ENCODE data around the gene HNRNPA2B1. TPM values are rescaled to one million over a fixed set of nuclear protein-coding genes. Genes with fewer than 3 reads are reported as not detected.

HNRNPA2B1 gene
- total and polyA plus RNA-seq, 2 donors (not counting 1 experiment from before 2014, with no cell fraction given) = 167 to 524 TPM

DNA sequence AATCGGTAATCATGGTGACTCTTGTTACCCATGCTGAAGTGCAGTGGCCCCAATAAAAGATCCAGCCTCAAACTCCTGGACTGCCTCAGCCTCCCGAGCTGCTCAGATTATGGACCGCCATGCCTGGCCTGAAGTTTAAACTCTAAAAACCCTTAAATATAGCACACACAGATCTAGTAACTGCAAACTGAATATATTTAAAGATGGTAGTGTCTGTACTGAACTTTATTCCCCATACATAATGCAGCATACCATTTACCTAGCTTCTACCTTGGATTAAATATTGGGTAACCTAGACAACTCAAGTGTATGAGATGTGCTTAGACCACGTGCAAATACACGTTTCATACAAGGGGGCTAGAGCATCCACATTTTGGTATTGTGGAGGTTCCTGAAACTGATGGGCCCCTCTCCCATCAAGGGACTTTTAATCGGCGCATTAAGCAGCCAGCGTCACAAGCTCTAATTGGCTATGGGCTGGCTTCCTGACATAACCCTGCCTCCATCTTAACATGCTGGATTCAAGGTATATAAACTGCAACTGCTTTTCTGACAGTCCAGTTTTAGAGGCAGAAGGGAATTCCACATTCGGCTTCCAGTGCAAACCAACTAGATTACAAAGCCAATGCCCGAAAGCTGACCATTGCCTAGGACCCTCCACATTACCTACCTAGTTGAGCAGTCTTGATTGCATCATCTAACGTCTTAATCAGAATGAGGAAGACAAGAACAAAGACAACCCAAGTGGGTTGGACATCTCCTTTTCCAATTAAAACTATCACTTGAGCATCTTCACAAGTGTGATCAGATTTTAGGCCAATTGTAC is 13.0 kb downstream of the HNRNPA2B1 start:
- no peaks in the 10 kb centered on the region for H3K27me3 Mint-ChIP-seq
- DNase-seq = peak; percentile 45
- H2AFZ ChIP-seq (ENCODE audit: insufficient read depth, low read depth, low read length, poor library complexity, severe bottlenecking) = no peak overlapping the region
- H3K4me3 ChIP-seq (ENCODE audit: control extremely low read depth in 1 of 5, extremely low read depth in 1 of 5, insufficient read depth in 1 of 5, low read depth in 2 of 5, low read length in 4 of 5) = no peak overlapping the region
- peaks cover 14 to 15% of the 10 kb centered on the region in 2 donors for H3K4me1 ChIP-seq (ENCODE audit: control insufficient read depth in 2 of 2, insufficient read depth in 2 of 2, low read length in 2 of 2)
- H3K4me1 Mint-ChIP-seq = peaks cover 83% of the 10 kb centered on the region
- H3K9me3 Mint-ChIP-seq (ENCODE audit: insufficient read depth) = no peaks in the 10 kb centered on the region
- peaks cover 48% of the 10 kb centered on the region for H4K20me1 ChIP-seq (ENCODE audit: control insufficient read depth, insufficient read depth, low read length, poor library complexity, severe bottlenecking)
- CTCF ChIA-PET = interaction anchor here (0.6 to 3.3 kb wide), 7 partner anchors 11 to 313 kb away, joined by 3 to 33 read pairs (median 7); partner anchors contain the start of gene NFE2L3
- peaks cover 21% of the 10 kb centered on the region for H3K79me2 ChIP-seq (ENCODE audit: control insufficient read depth, insufficient read depth, low read length)
- H3K36me3 ChIP-seq (replicated peaks in 1 of 2; ENCODE audit: control extremely low read depth in 1 of 2, control insufficient read depth in 1 of 2, extremely low read depth in 1 of 2, insufficient read depth in 2 of 2, low read length in 1 of 2) = peaks cover 6 to 42% of the 10 kb centered on the region in 2 experiments
- H3K27me3 ChIP-seq (replicated peaks in 1 of 4; ENCODE audit: control extremely low read depth in 1 of 4, control insufficient read depth in 3 of 4, insufficient read depth in 4 of 4, low read length in 3 of 4) = no peaks in the 10 kb centered on the region
- 83% methylated on average over 7 of the region's 11 CpGs for WGBS (ENCODE audit: insufficient coverage)
- no peak overlapping the region for H3K4me2 ChIP-seq (replicated peaks; ENCODE audit: low read depth, low read length, poor library complexity, severe bottlenecking)
- no peak overlapping the region for H3K9ac ChIP-seq (ENCODE audit: low read length)
- H3K9me3 ChIP-seq (ENCODE audit: control extremely low read depth in 1 of 3, control insufficient read depth in 2 of 3, insufficient read depth in 1 of 3, low read length in 2 of 3) = no peaks in the 10 kb centered on the region
- H3K27ac ChIP-seq (ENCODE audit: low read length in 2 of 2) = peak overlapping the region in 1 of 2 donors; percentile 20
- ATAC-seq (ENCODE audit: low read depth) = no peak
- TF ChIP-seq, protein P1, sequence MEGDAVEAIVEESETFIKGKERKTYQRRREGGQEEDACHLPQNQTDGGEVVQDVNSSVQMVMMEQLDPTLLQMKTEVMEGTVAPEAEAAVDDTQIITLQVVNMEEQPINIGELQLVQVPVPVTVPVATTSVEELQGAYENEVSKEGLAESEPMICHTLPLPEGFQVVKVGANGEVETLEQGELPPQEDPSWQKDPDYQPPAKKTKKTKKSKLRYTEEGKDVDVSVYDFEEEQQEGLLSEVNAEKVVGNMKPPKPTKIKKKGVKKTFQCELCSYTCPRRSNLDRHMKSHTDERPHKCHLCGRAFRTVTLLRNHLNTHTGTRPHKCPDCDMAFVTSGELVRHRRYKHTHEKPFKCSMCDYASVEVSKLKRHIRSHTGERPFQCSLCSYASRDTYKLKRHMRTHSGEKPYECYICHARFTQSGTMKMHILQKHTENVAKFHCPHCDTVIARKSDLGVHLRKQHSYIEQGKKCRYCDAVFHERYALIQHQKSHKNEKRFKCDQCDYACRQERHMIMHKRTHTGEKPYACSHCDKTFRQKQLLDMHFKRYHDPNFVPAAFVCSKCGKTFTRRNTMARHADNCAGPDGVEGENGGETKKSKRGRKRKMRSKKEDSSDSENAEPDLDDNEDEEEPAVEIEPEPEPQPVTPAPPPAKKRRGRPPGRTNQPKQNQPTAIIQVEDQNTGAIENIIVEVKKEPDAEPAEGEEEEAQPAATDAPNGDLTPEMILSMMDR (IDR thresholded peaks at IDR 0.05) = no peak
- no peak for TF ChIP-seq EZH2 (IDR thresholded peaks at IDR 0.05; ENCODE audit: borderline replicate concordance, insufficient read depth, low read depth, low read length, poor library complexity, severe bottlenecking)
- H3K27ac Mint-ChIP-seq = peak overlapping the region; percentile 61
- POLR2A ChIA-PET = interaction anchor here (0.7 to 3.7 kb wide), 3 partner anchors 9 to 12 kb away, joined by 3 to 15 read pairs (median 3); partner anchors contain the start of genes CBX3 and HNRNPA2B1
- intact Hi-C loops (cut with micrococcal nuclease) = loop anchor here (2.0 kb wide), 1 partner anchor 15 kb away; no protein-coding TSS in a partner anchor
- H3K4me3 Mint-ChIP-seq = no peak overlapping the region

Data from B cell (primary cell).